ENCODE data around the gene SETBP1.

The SETBP1 gene

GRCh38 chr18:44878335-44878734 is 197.6 kb downstream of the SETBP1 start:
- no peaks in the 10 kb centered on the region for H3K27me3 ChIP-seq (ENCODE audit: control insufficient read depth, insufficient read depth, low read length)
- no peaks in the 10 kb centered on the region for H3K36me3 ChIP-seq (ENCODE audit: control insufficient read depth, low read depth, low read length)
- no peaks in the 10 kb centered on the region for H3K9me3 ChIP-seq (ENCODE audit: control insufficient read depth, low read depth, low read length)
- peaks cover 8% of the 10 kb centered on the region for H3K4me1 ChIP-seq (ENCODE audit: control insufficient read depth, low read depth, low read length)
- no peak overlapping the region for H3K4me3 ChIP-seq (ENCODE audit: low read length)
- no peak overlapping the region for H3K27ac ChIP-seq (ENCODE audit: low read length)
- H3K9ac ChIP-seq (ENCODE audit: low read length), result no peak overlapping the region

- Histone ChIP-seq H3K9ac (ENCODE audit: low read length) (no peak overlapping the region), H3K27me3 (ENCODE audit: control insufficient read depth, insufficient read depth, low read length) (no peaks in the 10 kb centered on the region), H3K36me3 (ENCODE audit: control insufficient read depth, low read depth, low read length) (no peaks in the 10 kb centered on the region), H3K4me1 (ENCODE audit: control insufficient read depth, low read depth, low read length) (peaks cover 8% of the 10 kb centered on the region), H3K4me3 (ENCODE audit: low read length) (no peak overlapping the region), H3K9me3 (ENCODE audit: control insufficient read depth, low read depth, low read length) (no peaks in the 10 kb centered on the region), H3K27ac (ENCODE audit: low read length) (no peak overlapping the region)
These were observed 199.5 kb downstream of the SETBP1 start for GRCh38 chr18:44880170-44880569.

GRCh38 chr18:44881461-44882162 is 200.9 kb downstream of the SETBP1 start:
- H3K9ac ChIP-seq (ENCODE audit: low read length), result no peak overlapping the region
- H3K4me1 ChIP-seq (ENCODE audit: control insufficient read depth, low read depth, low read length), result peaks cover 8% of the 10 kb centered on the region
- no peaks in the 10 kb centered on the region for H3K9me3 ChIP-seq (ENCODE audit: control insufficient read depth, low read depth, low read length)
- H3K27me3 ChIP-seq (ENCODE audit: control insufficient read depth, insufficient read depth, low read length), result no peaks in the 10 kb centered on the region
- no peak overlapping the region for H3K4me3 ChIP-seq (ENCODE audit: low read length)
- no peaks in the 10 kb centered on the region for H3K36me3 ChIP-seq (ENCODE audit: control insufficient read depth, low read depth, low read length)
- H3K27ac ChIP-seq (ENCODE audit: low read length), result no peak overlapping the region

GRCh38 chr18:44882163-44882868 is 201.6 kb downstream of the SETBP1 start:
- H3K4me3 ChIP-seq (ENCODE audit: low read length), result no peak overlapping the region
- H3K27ac ChIP-seq (ENCODE audit: low read length), result no peak overlapping the region
- no peaks in the 10 kb centered on the region for H3K27me3 ChIP-seq (ENCODE audit: control insufficient read depth, insufficient read depth, low read length)
- no peak overlapping the region for H3K9ac ChIP-seq (ENCODE audit: low read length)
- peaks cover 8% of the 10 kb centered on the region for H3K4me1 ChIP-seq (ENCODE audit: control insufficient read depth, low read depth, low read length)
- no peaks in the 10 kb centered on the region for H3K9me3 ChIP-seq (ENCODE audit: control insufficient read depth, low read depth, low read length)
- no peaks in the 10 kb centered on the region for H3K36me3 ChIP-seq (ENCODE audit: control insufficient read depth, low read depth, low read length)

GRCh38 chr18:44883671-44884070 is 203.0 kb downstream of the SETBP1 start:
- no peaks in the 10 kb centered on the region for H3K9me3 ChIP-seq (ENCODE audit: control insufficient read depth, low read depth, low read length)

GRCh38 chr18:44884431-44884830 is 203.7 kb downstream of the SETBP1 start:
- no peak overlapping the region for H3K27ac ChIP-seq (ENCODE audit: low read length)
- H3K9me3 ChIP-seq (ENCODE audit: control insufficient read depth, low read depth, low read length), result no peaks in the 10 kb centered on the region
- no peaks in the 10 kb centered on the region for H3K36me3 ChIP-seq (ENCODE audit: control insufficient read depth, low read depth, low read length)
- peaks cover 8% of the 10 kb centered on the region for H3K4me1 ChIP-seq (ENCODE audit: control insufficient read depth, low read depth, low read length)
- H3K9ac ChIP-seq (ENCODE audit: low read length), result no peak overlapping the region
- H3K4me3 ChIP-seq (ENCODE audit: low read length), result no peak overlapping the region
- H3K27me3 ChIP-seq (ENCODE audit: control insufficient read depth, insufficient read depth, low read length), result no peaks in the 10 kb centered on the region

More at GRCh38 chr18:44883671-44884070, 203.0 kb downstream of the SETBP1 start:
- H3K9ac ChIP-seq (ENCODE audit: low read length), result no peak overlapping the region
- H3K27me3 ChIP-seq (ENCODE audit: control insufficient read depth, insufficient read depth, low read length), result no peaks in the 10 kb centered on the region
- no peak overlapping the region for H3K4me3 ChIP-seq (ENCODE audit: low read length)
- H3K36me3 ChIP-seq (ENCODE audit: control insufficient read depth, low read depth, low read length), result no peaks in the 10 kb centered on the region
- H3K27ac ChIP-seq (ENCODE audit: low read length), result no peak overlapping the region
- H3K4me1 ChIP-seq (ENCODE audit: control insufficient read depth, low read depth, low read length), result peaks cover 8% of the 10 kb centered on the region

- Histone ChIP-seq H3K27me3 (ENCODE audit: control insufficient read depth, insufficient read depth, low read length) (no peaks in the 10 kb centered on the region), H3K9ac (ENCODE audit: low read length) (no peak overlapping the region), H3K36me3 (ENCODE audit: control insufficient read depth, low read depth, low read length) (no peaks in the 10 kb centered on the region), H3K27ac (ENCODE audit: low read length) (no peak overlapping the region), H3K9me3 (ENCODE audit: control insufficient read depth, low read depth, low read length) (peaks cover 2% of the 10 kb centered on the region), H3K4me3 (ENCODE audit: low read length) (no peak overlapping the region), H3K4me1 (ENCODE audit: control insufficient read depth, low read depth, low read length) (peaks cover 8% of the 10 kb centered on the region)
These were observed 204.8 kb downstream of the SETBP1 start for GRCh38 chr18:44885507-44885906.

- H3K36me3 ChIP-seq (ENCODE audit: control insufficient read depth, low read depth, low read length), result no peaks in the 10 kb centered on the region
- H3K27me3 ChIP-seq (ENCODE audit: control insufficient read depth, insufficient read depth, low read length), result no peaks in the 10 kb centered on the region
- H3K9ac ChIP-seq (ENCODE audit: low read length), result no peak overlapping the region
- no peaks in the 10 kb centered on the region for H3K4me1 ChIP-seq (ENCODE audit: control insufficient read depth, low read depth, low read length)
- peaks cover 15% of the 10 kb centered on the region for H3K9me3 ChIP-seq (ENCODE audit: control insufficient read depth, low read depth, low read length)
- no peak overlapping the region for H3K4me3 ChIP-seq (ENCODE audit: low read length)
- no peak overlapping the region for H3K27ac ChIP-seq (ENCODE audit: low read length)
These were observed 206.5 kb downstream of the SETBP1 start for GRCh38 chr18:44887227-44887631.

- Histone ChIP-seq H3K4me1 (ENCODE audit: control insufficient read depth, low read depth, low read length) (no peaks in the 10 kb centered on the region), H3K4me3 (ENCODE audit: low read length) (no peak overlapping the region), H3K9ac (ENCODE audit: low read length) (no peak overlapping the region), H3K9me3 (ENCODE audit: control insufficient read depth, low read depth, low read length) (peaks cover 15% of the 10 kb centered on the region), H3K36me3 (ENCODE audit: control insufficient read depth, low read depth, low read length) (no peaks in the 10 kb centered on the region), H3K27ac (ENCODE audit: low read length) (no peak overlapping the region), H3K27me3 (ENCODE audit: control insufficient read depth, insufficient read depth, low read length) (no peaks in the 10 kb centered on the region)
These were observed 208.4 kb downstream of the SETBP1 start for GRCh38 chr18:44889111-44889510.

- no peaks in the 10 kb centered on the region for H3K27me3 ChIP-seq (ENCODE audit: control insufficient read depth, insufficient read depth, low read length)
- H3K27ac ChIP-seq (ENCODE audit: low read length), result no peak overlapping the region
- no peaks in the 10 kb centered on the region for H3K4me1 ChIP-seq (ENCODE audit: control insufficient read depth, low read depth, low read length)
- no peak overlapping the region for H3K9ac ChIP-seq (ENCODE audit: low read length)
- peaks cover 15% of the 10 kb centered on the region for H3K9me3 ChIP-seq (ENCODE audit: control insufficient read depth, low read depth, low read length)
- no peak overlapping the region for H3K4me3 ChIP-seq (ENCODE audit: low read length)
- no peaks in the 10 kb centered on the region for H3K36me3 ChIP-seq (ENCODE audit: control insufficient read depth, low read depth, low read length)
These were observed 212.5 kb downstream of the SETBP1 start for GRCh38 chr18:44893045-44893706.

- Histone ChIP-seq H3K4me1 (ENCODE audit: control insufficient read depth, low read depth, low read length) (no peaks in the 10 kb centered on the region), H3K9me3 (ENCODE audit: control insufficient read depth, low read depth, low read length) (peaks cover 15% of the 10 kb centered on the region), H3K27ac (ENCODE audit: low read length) (no peak overlapping the region), H3K4me3 (ENCODE audit: low read length) (no peak overlapping the region), H3K27me3 (ENCODE audit: control insufficient read depth, insufficient read depth, low read length) (no peaks in the 10 kb centered on the region), H3K9ac (ENCODE audit: low read length) (no peak overlapping the region), H3K36me3 (ENCODE audit: control insufficient read depth, low read depth, low read length) (no peaks in the 10 kb centered on the region)
These were observed 213.3 kb downstream of the SETBP1 start for GRCh38 chr18:44893966-44894365.

Measured in iPS-18a (cell line).